Measurements from ENCODE around the gene ROBO1. TPM values are rescaled to one million over a fixed set of nuclear protein-coding genes. Genes with fewer than 3 reads are reported as not detected.

ROBO1 gene
- total RNA-seq, 4 donors from 2014 or later, result 25.0 to 42.6 (median 35.7) TPM

GRCh38 chr3:78831446-78831972 lies 936.3 kb downstream of the ROBO1 start:
- H3K27ac ChIP-seq, result no peak overlapping the region
- intact Hi-C loops (cut with DNase I), result no loop called here

GRCh38 chr3:78830470-78830869 lies 937.3 kb downstream of the ROBO1 start:
- Histone ChIP-seq H3K27me3 (no peaks in the 10 kb centered on the region), H3K9me3 (no peaks in the 10 kb centered on the region), H3K27ac (no peak overlapping the region), H3K4me3 (no peak overlapping the region), H3K36me3 (no peaks in the 10 kb centered on the region), H3K4me1 (no peaks in the 10 kb centered on the region)
- no peak for DNase-seq
- 54 to 55% methylated on average over 5 of the region's 5 CpGs for WGBS, 2 donors
- intact Hi-C loops (cut with DNase I), result no loop called here
- TF ChIP-seq CTCF (IDR thresholded peaks at IDR 0.05) (no peak), POLR2A (IDR thresholded peaks at IDR 0.05) (no peak)

More at GRCh38 chr3:78831446-78831972, 936.3 kb downstream of the ROBO1 start:
- Histone ChIP-seq H3K4me3 (no peak overlapping the region), H3K27me3 (no peaks in the 10 kb centered on the region), H3K4me1 (no peaks in the 10 kb centered on the region), H3K36me3 (no peaks in the 10 kb centered on the region), H3K9me3 (no peaks in the 10 kb centered on the region)
- WGBS, 2 donors, result 70 to 82% methylated on average over 1 of the region's 1 CpG
- TF ChIP-seq CTCF (IDR thresholded peaks at IDR 0.05) (no peak), POLR2A (IDR thresholded peaks at IDR 0.05) (no peak)
- no peak for DNase-seq

GRCh38 chr3:78827618-78828017 lies 940.2 kb downstream of the ROBO1 start:
- intact Hi-C loops (cut with DNase I), result no loop called here
- Histone ChIP-seq H3K36me3 (no peaks in the 10 kb centered on the region), H3K27me3 (no peaks in the 10 kb centered on the region), H3K9me3 (no peaks in the 10 kb centered on the region), H3K27ac (no peak overlapping the region), H3K4me3 (no peak overlapping the region), H3K4me1 (peaks cover 0 to 22% (median 4%) of the 10 kb centered on the region in 3 donors)
- TF ChIP-seq POLR2A (IDR thresholded peaks at IDR 0.05), result no peak
- TF ChIP-seq CTCF (IDR thresholded peaks at IDR 0.05), result no peak
- WGBS, 2 donors, result 83 to 88% methylated on average over 4 of the region's 4 CpGs
- no peak for DNase-seq

GRCh38 chr3:78825858-78826215 lies 942.0 kb downstream of the ROBO1 start:
- no peak for DNase-seq
- H3K27me3 ChIP-seq, result no peaks in the 10 kb centered on the region
- no peak overlapping the region for H3K4me3 ChIP-seq
- no peaks in the 10 kb centered on the region for H3K9me3 ChIP-seq
- TF ChIP-seq POLR2A (IDR thresholded peaks at IDR 0.05), result no peak
- TF ChIP-seq CTCF (IDR thresholded peaks at IDR 0.05), result no peak
- H3K4me1 ChIP-seq, result peaks cover 0 to 22% (median 4%) of the 10 kb centered on the region in 3 donors
- no peaks in the 10 kb centered on the region for H3K36me3 ChIP-seq
- intact Hi-C loops (cut with DNase I), result no loop called here
- no peak overlapping the region for H3K27ac ChIP-seq

- no peak overlapping the region for H3K4me3 ChIP-seq
- no peaks in the 10 kb centered on the region for H3K27me3 ChIP-seq
- H3K27ac ChIP-seq, result no peak overlapping the region
- H3K9me3 ChIP-seq, result no peaks in the 10 kb centered on the region
- H3K4me1 ChIP-seq, result peaks cover 0 to 22% (median 4%) of the 10 kb centered on the region in 3 donors
- no peak for TF ChIP-seq CTCF (IDR thresholded peaks at IDR 0.05)
- TF ChIP-seq POLR2A (IDR thresholded peaks at IDR 0.05), result no peak
- no peaks in the 10 kb centered on the region for H3K36me3 ChIP-seq
- intact Hi-C loops (cut with DNase I), result no loop called here
- WGBS, 2 donors, result 52 to 59% methylated on average over 5 of the region's 5 CpGs
- no peak for DNase-seq
Observed at GRCh38 chr3:78825118-78825857, 942.5 kb downstream of the ROBO1 start.
